ENCODE results near the gene USP47. TPM values are rescaled to one million over a fixed set of nuclear protein-coding genes. Genes with fewer than 3 reads are reported as not detected.
A peak's percentile ranks its signal among the peaks of the same experiment; 100 is the strongest.

Gene USP47
- total and polyA plus RNA-seq, 12 donors, result 36.9 to 107 (median 43.0) TPM

DNA sequence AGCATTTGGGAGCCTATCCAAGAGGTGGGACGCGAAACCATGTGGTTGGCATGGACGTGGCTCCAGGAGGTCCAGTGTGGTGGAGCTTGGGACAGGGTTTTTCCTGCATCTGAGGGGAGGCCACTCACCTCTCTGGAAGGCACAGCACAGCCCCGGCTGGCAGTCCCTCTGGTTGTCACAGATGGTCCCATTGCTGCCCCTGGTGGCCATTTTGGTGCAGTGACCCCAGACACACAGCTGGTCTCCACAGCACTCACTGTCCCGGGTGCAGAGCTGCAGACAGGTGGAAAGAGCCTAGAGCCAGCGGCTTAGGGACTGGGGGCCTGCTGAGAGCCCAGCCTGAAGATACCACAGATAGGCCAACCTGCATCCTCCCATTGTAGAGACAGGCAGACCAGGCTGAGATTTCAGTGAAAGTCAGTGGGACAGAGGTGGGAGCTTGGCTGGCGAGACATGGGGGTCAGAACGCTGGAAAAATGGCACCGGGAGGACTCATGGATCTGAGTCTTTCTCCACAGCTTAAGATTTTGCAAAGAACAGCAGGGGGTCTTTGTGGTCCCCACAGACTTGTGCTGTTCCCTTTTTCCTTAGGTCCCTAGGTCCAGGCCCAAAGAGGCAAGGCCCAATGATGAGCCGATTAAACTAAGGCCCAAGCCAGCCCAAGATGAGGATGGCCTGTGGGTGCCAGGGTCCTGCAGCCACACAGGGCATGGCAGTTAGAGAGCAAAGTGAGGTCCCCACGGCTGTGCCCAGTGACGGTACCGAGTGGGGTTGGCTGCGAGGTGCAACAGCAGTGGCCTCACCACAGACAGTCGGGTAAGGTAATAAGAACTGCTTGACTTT lies 125.3 kb downstream of the USP47 start:
- 61 to 65% (median 64%) methylated on average over 10 to 15 of the region's 15 CpGs for WGBS, 4 donors

DNA sequence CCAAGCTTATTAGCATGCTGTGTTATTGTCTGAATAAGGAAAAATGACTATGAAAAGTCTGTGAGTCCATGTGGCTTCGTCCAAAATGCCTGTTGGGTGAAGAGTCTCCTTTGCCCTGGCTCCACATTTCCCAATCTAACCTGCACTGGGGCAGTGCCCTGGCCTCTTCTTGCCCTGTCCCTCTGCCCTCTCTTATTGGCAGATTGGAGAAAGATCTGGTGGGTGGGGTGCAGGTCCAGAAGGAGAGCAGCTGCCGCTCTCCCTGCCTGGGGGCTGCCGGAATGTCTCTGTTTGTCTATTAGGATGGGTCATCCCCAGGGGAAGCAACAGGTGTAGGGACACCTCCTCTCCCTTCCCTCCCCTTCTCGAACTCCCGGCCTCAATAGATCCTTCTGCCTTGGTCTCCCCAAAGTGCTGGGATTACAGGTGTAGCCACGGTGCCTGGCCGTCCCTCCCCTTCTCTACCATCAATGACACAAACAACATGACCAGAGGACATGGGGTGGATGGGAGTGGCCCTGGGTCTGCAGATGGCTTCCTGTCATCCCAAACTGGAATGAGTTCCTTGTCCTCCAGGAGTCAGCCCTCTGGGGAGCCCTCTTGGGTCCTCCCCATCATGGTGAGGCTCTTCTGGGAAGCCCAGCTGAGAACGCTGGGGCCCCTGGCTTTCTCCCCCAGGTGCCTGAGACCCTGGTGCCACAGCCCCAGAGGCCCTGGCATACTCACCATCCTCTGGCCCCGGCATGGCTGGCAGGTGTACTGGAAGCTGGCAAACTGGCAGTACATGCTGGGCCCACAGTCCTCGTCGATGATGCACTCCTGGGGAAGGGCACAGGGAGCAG lies 126.1 kb downstream of the USP47 start:
- 81 to 98% (median 91%) methylated on average over 7 to 11 of the region's 11 CpGs for WGBS, 4 donors
- intact Hi-C loops (cut with DNase I), result no loop called here
- no peak overlapping the region for H3K27ac ChIP-seq

More for the DNA sequence above, 125.3 kb downstream of the USP47 start:
- DNase-seq, result peak; percentile 72 to 93 (median 87)
- no peak for TF ChIP-seq POLR2A (IDR thresholded peaks at IDR 0.05)
- TF ChIP-seq, protein P1, sequence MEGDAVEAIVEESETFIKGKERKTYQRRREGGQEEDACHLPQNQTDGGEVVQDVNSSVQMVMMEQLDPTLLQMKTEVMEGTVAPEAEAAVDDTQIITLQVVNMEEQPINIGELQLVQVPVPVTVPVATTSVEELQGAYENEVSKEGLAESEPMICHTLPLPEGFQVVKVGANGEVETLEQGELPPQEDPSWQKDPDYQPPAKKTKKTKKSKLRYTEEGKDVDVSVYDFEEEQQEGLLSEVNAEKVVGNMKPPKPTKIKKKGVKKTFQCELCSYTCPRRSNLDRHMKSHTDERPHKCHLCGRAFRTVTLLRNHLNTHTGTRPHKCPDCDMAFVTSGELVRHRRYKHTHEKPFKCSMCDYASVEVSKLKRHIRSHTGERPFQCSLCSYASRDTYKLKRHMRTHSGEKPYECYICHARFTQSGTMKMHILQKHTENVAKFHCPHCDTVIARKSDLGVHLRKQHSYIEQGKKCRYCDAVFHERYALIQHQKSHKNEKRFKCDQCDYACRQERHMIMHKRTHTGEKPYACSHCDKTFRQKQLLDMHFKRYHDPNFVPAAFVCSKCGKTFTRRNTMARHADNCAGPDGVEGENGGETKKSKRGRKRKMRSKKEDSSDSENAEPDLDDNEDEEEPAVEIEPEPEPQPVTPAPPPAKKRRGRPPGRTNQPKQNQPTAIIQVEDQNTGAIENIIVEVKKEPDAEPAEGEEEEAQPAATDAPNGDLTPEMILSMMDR (IDR thresholded peaks at IDR 0.05), result peak; percentile 56 to 82 (median 76)
- intact Hi-C loops (cut with DNase I), result no loop called here
- H3K4me1 ChIP-seq (replicated peaks in 1 of 2), result no peaks in the 10 kb centered on the region
- H3K4me3 ChIP-seq, result no peak overlapping the region
- H3K36me3 ChIP-seq (replicated peaks in 1 of 2), result peaks cover 0 to 6% of the 10 kb centered on the region in 2 donors
- no peaks in the 10 kb centered on the region for H3K27me3 ChIP-seq
- H3K27ac ChIP-seq, result no peak overlapping the region
- H3K9me3 ChIP-seq (replicated peaks in 1 of 3), result no peaks in the 10 kb centered on the region

GRCh38 chr11:11968511-11969280 lies 126.9 kb downstream of the USP47 start:
- Histone ChIP-seq H3K27me3 (no peaks in the 10 kb centered on the region), H3K4me1 (replicated peaks in 1 of 2) (peaks cover 11% of the 10 kb centered on the region in 2 donors), H3K9me3 (replicated peaks in 1 of 3) (no peaks in the 10 kb centered on the region), H3K4me3 (no peak overlapping the region), H3K36me3 (replicated peaks in 1 of 2) (peaks cover 0 to 6% of the 10 kb centered on the region in 2 donors), H3K27ac (peak overlapping the region in 2 of 5 donors; percentile 10 to 44)
- intact Hi-C loops (cut with DNase I), result no loop called here
- DNase-seq, result no peak
- no peak for TF ChIP-seq POLR2A (IDR thresholded peaks at IDR 0.05)
- TF ChIP-seq, protein P1 (IDR thresholded peaks at IDR 0.05), result no peak
- 73 to 80% (median 75%) methylated on average over 6 to 11 of the region's 11 CpGs for WGBS, 4 donors

More for the DNA sequence above, 126.1 kb downstream of the USP47 start:
- Histone ChIP-seq H3K4me1 (replicated peaks in 1 of 2) (peaks cover 2 to 4% of the 10 kb centered on the region in 2 donors), H3K36me3 (replicated peaks in 1 of 2) (peaks cover 0 to 6% of the 10 kb centered on the region in 2 donors), H3K27me3 (no peaks in the 10 kb centered on the region), H3K4me3 (no peak overlapping the region), H3K9me3 (replicated peaks in 1 of 3) (no peaks in the 10 kb centered on the region)
- DNase-seq, result no peak
- no peak for TF ChIP-seq POLR2A (IDR thresholded peaks at IDR 0.05)
- TF ChIP-seq, protein P1 (IDR thresholded peaks at IDR 0.05), result no peak
